Suprapubic skin (tissue), 4 donors: ENCODE data around the gene EEFSEC. TPM values are rescaled to one million over a fixed set of nuclear protein-coding genes. Genes with fewer than 3 reads are reported as not detected.

Source experiments
- DNase-seq, 2 donors: peaks; one replicate each; pipeline ENCODE4 v3.0.0-alpha.2; 2019; ENCODE audit warnings: low spot score in 2 of 2
- H3K27ac ChIP-seq: fragments of 200-600 bp; sonication (generic); one replicate; pipeline ENCODE4 v1.5.1; 2019
- H3K27me3 ChIP-seq: fragments of 200-600 bp; sonication (generic); one replicate; pipeline ENCODE4 v1.5.1; 2019
- H3K36me3 ChIP-seq: fragments of 200-600 bp; sonication (generic); one replicate; pipeline ENCODE4 v1.5.1; 2019
- H3K4me1 ChIP-seq: fragments of 200-600 bp; sonication (generic); one replicate; pipeline ENCODE4 v1.5.1; 2019
- H3K4me3 ChIP-seq: fragments of 200-600 bp; sonication (generic); one replicate; pipeline ENCODE4 v1.5.1; 2019; ENCODE audit warnings: mild to moderate bottlenecking
- H3K9me3 ChIP-seq: fragments of 200-600 bp; sonication (generic); one replicate; pipeline ENCODE4 v1.5.1; 2019
- EP300 ChIP-seq: sonication (generic); formaldehyde crosslinking; IDR thresholded peaks from one replicate; pipeline ENCODE4 v1.6.1; 2017; ENCODE audit warnings: antibody characterized with exemption
- POLR2A ChIP-seq, 2 donors: fragments of 450-650 bp; IDR thresholded peaks; one replicate each; pipeline ENCODE4 v1.6.1; 2017; ENCODE audit warnings: antibody characterized with exemption in 2 of 2, mild to moderate bottlenecking in 2 of 2, moderate library complexity in 2 of 2
- POLR2AphosphoS5 ChIP-seq, 3 donors: sonication (generic); formaldehyde crosslinking; IDR thresholded peaks; one replicate each; pipeline ENCODE4 v1.6.1; 2017; ENCODE audit warnings: antibody characterized with exemption in 3 of 3
- WGBS: methylation state at CpG from one replicate; pipeline ENCODE4 v1.1.5; 2018; 5-methylcytosine and 5-hydroxymethylcytosine counted together
- total RNA-seq, 4 donors: library from RNA; depleted of rRNA; stranded (reverse); fragments of >200 nt; gene quantifications; one replicate each; pipeline ENCODE4 v1.1.0, GENCODE V29; 2016
- TF ChIP-seq, protein P1 (sequence below), 2 donors: fragments of 200-600 bp in 1 of 2; fragments of 450-650 bp in 1 of 2; sonication (generic) in 1 of 2; IDR thresholded peaks; one replicate each; pipeline ENCODE4 v1.5.1; 2016 to 2019; ENCODE audit warnings: antibody characterized with exemption in 2 of 2, mild to moderate bottlenecking in 1 of 2, moderate library complexity in 1 of 2

Gene EEFSEC
- total RNA-seq, 4 donors from 2014 or later, result 14.3 to 19.4 (median 16.7) TPM

DNA sequence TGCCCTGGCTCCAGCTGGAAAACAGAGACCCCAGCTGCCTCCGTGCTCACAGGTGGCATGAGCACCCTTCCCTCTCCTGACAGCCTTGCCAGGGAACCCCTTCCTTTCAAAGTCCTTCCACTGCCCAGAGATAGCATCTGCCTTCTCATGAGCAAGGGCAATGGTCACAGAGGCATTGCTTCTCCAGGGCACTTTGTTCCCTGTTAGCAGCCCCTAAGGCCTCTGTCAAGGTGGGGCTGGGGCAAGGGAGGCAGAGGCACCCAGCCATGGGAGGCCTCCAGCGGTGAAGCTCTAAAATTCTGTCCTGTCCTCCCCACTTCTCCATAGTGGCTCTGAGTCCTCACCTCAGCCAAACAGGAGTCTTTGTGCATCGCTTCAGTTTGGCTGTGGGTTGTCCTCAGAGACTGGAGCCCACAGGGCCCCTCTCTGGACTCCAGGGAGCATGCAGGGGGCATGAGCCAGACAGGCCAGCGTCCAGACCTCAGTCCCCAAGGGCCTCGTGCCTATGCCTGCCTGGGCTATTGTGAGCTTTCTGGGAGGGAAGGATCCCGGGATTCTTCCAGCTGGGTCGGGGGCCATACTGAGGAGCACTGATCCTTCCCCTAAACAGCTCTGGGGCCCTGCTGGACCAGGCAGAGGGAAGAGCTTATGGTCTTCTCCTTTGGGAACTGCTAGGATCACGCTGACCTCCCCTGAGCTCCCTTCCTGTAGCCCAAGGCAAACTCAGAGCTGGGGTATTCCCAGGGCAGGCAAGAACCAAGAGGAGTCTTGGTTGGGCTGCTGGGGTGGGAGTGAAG lies 206.8 kb downstream of the EEFSEC start:
- WGBS, result 98% methylated on average over 5 of the region's 8 CpGs
- no peak for DNase-seq
- Histone ChIP-seq H3K27me3 (no peaks in the 10 kb centered on the region), H3K4me3 (no peak overlapping the region), H3K27ac (no peak overlapping the region), H3K9me3 (no peaks in the 10 kb centered on the region), H3K36me3 (peaks cover 10% of the 10 kb centered on the region), H3K4me1 (no peaks in the 10 kb centered on the region)
- TF ChIP-seq POLR2A (IDR thresholded peaks at IDR 0.05), result no peak
- TF ChIP-seq, protein P1, sequence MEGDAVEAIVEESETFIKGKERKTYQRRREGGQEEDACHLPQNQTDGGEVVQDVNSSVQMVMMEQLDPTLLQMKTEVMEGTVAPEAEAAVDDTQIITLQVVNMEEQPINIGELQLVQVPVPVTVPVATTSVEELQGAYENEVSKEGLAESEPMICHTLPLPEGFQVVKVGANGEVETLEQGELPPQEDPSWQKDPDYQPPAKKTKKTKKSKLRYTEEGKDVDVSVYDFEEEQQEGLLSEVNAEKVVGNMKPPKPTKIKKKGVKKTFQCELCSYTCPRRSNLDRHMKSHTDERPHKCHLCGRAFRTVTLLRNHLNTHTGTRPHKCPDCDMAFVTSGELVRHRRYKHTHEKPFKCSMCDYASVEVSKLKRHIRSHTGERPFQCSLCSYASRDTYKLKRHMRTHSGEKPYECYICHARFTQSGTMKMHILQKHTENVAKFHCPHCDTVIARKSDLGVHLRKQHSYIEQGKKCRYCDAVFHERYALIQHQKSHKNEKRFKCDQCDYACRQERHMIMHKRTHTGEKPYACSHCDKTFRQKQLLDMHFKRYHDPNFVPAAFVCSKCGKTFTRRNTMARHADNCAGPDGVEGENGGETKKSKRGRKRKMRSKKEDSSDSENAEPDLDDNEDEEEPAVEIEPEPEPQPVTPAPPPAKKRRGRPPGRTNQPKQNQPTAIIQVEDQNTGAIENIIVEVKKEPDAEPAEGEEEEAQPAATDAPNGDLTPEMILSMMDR (IDR thresholded peaks at IDR 0.05), result no peak

DNA sequence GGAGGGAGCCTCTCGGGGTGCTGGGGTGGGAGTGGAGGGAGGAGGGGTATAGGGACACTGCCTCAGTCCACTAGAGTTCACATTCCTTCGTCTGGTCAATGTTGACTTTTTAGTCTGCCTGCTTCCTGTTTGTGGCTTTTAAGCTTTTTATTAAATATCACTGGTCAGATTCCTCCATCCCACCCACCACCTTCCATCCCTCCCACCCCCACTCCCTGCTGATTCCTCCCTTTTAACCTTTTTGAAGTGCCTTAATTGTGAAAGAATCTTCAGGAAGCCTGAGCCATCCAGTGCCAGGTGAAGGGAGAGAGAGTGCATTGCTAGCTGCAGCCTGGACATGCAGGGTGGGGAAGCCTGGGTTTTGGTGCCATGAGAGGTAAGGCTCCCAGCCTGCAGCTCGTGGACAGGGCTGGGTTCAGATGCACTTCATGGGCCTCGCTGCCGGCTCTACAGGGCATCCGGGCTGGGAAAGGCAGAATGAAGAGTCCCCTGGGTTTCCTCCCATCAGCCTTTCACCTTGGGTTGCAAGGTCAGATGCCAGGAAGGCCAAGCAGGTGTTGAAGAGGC lies 207.5 kb downstream of the EEFSEC start:
- TF ChIP-seq POLR2A (IDR thresholded peaks at IDR 0.05) (no peak), POLR2AphosphoS5 (IDR thresholded peaks at IDR 0.05) (no peak), EP300 (no peak)
- TF ChIP-seq, protein P1 (IDR thresholded peaks at IDR 0.05), result no peak
- Histone ChIP-seq H3K27ac (no peak overlapping the region), H3K36me3 (peaks cover 10% of the 10 kb centered on the region), H3K9me3 (no peaks in the 10 kb centered on the region), H3K27me3 (no peaks in the 10 kb centered on the region), H3K4me3 (no peak overlapping the region), H3K4me1 (peaks cover 3% of the 10 kb centered on the region)
- 84% methylated on average over 6 of the region's 6 CpGs for WGBS
- DNase-seq, result no peak

DNA sequence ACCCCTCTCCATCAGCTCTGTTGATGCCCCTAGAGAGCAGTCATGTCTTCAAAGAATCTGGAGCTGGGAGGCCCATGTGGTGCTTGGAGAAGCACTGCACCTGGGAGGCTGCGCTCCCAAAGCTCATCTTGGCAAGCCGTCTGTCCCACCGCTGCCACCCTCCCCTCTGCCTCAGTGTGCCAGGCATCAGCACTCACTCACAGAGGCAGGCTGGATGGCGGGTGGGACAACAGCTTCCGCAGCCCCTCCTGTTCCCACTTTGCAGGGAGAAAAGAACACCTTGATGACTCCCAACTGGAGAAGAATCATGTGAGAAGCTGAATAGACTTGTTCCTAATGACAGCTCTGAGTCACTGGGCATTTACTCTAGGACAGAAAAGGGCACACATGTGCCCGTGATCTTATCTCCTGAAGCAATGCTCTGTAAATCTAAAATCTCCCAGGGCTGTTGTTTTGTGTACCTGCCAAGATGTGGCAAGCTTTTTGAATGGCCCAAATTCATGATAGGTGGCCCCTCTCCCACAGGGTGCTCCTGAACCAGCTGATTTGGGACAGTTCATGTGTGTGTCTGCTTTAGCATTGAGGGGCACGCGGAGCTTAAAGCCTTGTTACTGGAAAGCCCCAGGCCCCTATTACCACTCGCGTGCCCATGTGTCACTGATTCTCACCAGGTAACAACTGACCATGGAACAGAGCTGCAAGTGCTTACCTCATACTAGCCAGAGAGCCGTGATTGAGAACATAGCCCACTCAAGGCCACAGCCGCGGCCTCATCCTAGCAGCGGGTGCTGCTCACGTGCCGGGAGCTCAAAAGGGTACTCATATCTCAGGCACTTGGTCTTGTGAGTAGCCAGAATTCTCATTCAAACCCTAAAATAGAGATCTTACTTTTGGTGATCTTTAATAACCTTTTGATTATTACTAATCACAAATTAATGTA lies 209.0 kb downstream of the EEFSEC start:
- H3K9me3 ChIP-seq, result no peaks in the 10 kb centered on the region
- no peaks in the 10 kb centered on the region for H3K27me3 ChIP-seq
- 94% methylated on average over 9 of the region's 16 CpGs for WGBS
- DNase-seq, result no peak
- H3K4me3 ChIP-seq, result no peak overlapping the region
- H3K36me3 ChIP-seq, result peaks cover 10% of the 10 kb centered on the region
- TF ChIP-seq POLR2A (IDR thresholded peaks at IDR 0.05) (no peak), EP300 (no peak)
- TF ChIP-seq, protein P1 (IDR thresholded peaks at IDR 0.05), result no peak
- no peak overlapping the region for H3K27ac ChIP-seq
- H3K4me1 ChIP-seq, result peaks cover 3% of the 10 kb centered on the region

DNA sequence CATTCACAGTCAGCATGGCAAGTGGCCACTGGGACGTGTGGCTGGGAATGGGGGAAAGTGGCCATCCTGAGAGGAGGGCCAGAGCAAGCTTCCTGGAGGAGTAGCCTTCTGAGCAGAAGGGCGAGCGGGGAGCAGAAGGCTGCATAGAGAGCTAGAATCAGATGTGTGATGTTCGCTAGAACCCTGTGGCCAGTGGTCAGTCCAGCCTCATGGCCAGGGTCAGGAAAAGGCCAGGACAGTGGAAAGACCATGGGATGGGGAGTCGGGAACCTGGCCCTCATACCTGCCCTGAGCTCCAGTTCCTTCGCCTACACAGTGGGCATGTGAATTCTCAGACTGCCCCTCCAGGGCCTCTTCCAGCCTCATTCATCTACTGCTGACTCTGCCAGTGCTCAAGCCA lies 211.0 kb downstream of the EEFSEC start:
- Histone ChIP-seq H3K9me3 (no peaks in the 10 kb centered on the region), H3K36me3 (no peaks in the 10 kb centered on the region), H3K4me3 (no peak overlapping the region), H3K4me1 (peaks cover 11% of the 10 kb centered on the region), H3K27me3 (no peaks in the 10 kb centered on the region), H3K27ac (no peak overlapping the region)
- no peak for DNase-seq
- 92% methylated on average over 6 of the region's 6 CpGs for WGBS
- TF ChIP-seq POLR2AphosphoS5 (IDR thresholded peaks at IDR 0.05) (no peak), POLR2A (IDR thresholded peaks at IDR 0.05) (no peak)

DNA sequence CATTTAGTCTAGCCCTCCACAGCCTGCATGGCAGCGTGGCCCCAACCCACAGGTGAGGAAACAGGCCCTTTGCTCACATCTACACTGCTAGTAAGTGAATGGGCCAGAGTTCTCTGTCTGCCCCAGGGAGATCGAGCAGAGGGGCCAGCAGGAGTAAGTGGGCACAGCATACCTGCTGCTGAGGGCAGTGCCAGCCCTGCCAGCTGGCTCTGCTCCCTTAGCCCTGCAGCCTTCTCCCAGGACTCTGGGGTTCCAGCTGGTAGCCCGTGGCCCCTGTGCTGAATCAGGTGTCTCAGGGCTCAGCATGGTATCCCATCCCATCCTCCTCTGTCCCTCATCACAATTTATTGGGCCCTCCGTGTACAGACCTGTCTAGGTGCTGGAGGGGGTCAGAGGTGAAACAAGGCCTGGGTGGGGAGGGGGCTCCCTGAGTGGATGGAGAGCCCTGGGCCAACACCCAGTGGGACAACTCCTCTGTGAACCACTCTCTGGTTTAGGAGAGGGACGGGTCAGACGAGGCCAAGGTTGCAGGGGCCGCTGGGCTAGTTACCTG lies 211.6 kb downstream of the EEFSEC start:
- H3K4me3 ChIP-seq, result no peak overlapping the region
- H3K36me3 ChIP-seq, result no peaks in the 10 kb centered on the region
- no peaks in the 10 kb centered on the region for H3K27me3 ChIP-seq
- H3K27ac ChIP-seq, result no peak overlapping the region
- TF ChIP-seq, protein P1 (IDR thresholded peaks at IDR 0.05), result no peak
- TF ChIP-seq POLR2A (IDR thresholded peaks at IDR 0.05) (no peak), EP300 (no peak), POLR2AphosphoS5 (IDR thresholded peaks at IDR 0.05) (no peak)
- DNase-seq, result no peak
- peaks cover 16% of the 10 kb centered on the region for H3K4me1 ChIP-seq
- no peaks in the 10 kb centered on the region for H3K9me3 ChIP-seq
- 98% methylated on average over 6 of the region's 7 CpGs for WGBS
